Heart left ventricle (tissue), 13 donors: ENCODE results near the gene CCR9.

Experiments used
- POLR2A ChIP-seq, 2 donors: fragments of 450-650 bp; IDR thresholded peaks; one replicate each; pipeline ENCODE4 v1.6.1; 2017; ENCODE audit warnings: antibody characterized with exemption in 2 of 2, mild to moderate bottlenecking in 2 of 2, moderate library complexity in 2 of 2
- TF ChIP-seq, protein P1 (sequence below), 12 donors: fragments of 200-600 bp; sonication (generic) in 4 of 12; IDR thresholded peaks; one replicate each; pipeline versions ENCODE4 v1.5.0 to v1.8.0; 2018 to 2022; ENCODE audit warnings: antibody characterized with exemption in 12 of 12, mild to moderate bottlenecking in 5 of 12
- donor health status: ischemic (EF 13 %, LVEDD 7.1; RV severe dilation, severe dysfunction).
- donor health status: DM: no; HTN: yes; CAD: no.
- donor health status: DM: no; HTN: no; CAD: no.
- donor health status: ischemic (EF 25% LVEDD 6.9; RV normal size, moderate dysfunction).
- donor health status: ischemic (EF 25% LVEDD 5.7; RV mildly dilated, moderate dysfunction).
- donor health status: ischemic (EF 35%, LVEDD 5.7; RV mildly dilated, moderate dysfunction).
- donor health status: nonischemic (EF 11% LVEDD 7.7; RV severe dilation, severe dysfunction).
- donor health status: DM: yes; HTN: yes; CAD: no.
- donor health status: PGD.
- donor health status: ischemic (EF 29% LVEDD 5.4; RV normal size, mild dysfunction).
- donor health status: nonischemic (EF 23%, LVEDD 6.1; RV moderate dilation, normal function).

DNA sequence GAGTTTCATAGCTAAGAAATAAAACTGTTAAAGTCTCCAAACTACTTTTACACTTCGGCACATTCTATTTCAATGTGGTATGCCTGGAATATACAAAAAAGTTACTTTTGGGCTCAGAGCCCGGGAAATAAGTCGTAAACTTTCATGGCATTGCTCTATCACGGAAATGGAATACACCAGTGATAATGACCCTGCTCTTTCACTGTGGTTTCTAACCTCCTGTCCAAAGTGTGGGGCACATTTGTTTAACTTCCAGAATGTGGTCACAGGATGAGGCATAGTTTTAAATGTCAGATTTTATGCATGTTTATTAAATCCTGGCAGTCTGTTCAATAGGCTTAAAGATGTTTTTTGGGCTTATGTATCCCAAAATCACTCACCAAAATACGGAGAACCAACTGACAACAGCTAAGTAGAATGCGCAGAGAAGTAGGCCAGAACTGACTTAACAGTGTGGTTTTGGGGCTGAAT lies 62.0 kb downstream of the CCR9 start:
- TF ChIP-seq, protein P1, sequence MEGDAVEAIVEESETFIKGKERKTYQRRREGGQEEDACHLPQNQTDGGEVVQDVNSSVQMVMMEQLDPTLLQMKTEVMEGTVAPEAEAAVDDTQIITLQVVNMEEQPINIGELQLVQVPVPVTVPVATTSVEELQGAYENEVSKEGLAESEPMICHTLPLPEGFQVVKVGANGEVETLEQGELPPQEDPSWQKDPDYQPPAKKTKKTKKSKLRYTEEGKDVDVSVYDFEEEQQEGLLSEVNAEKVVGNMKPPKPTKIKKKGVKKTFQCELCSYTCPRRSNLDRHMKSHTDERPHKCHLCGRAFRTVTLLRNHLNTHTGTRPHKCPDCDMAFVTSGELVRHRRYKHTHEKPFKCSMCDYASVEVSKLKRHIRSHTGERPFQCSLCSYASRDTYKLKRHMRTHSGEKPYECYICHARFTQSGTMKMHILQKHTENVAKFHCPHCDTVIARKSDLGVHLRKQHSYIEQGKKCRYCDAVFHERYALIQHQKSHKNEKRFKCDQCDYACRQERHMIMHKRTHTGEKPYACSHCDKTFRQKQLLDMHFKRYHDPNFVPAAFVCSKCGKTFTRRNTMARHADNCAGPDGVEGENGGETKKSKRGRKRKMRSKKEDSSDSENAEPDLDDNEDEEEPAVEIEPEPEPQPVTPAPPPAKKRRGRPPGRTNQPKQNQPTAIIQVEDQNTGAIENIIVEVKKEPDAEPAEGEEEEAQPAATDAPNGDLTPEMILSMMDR (IDR thresholded peaks at IDR 0.05), result no peak
- TF ChIP-seq POLR2A (IDR thresholded peaks at IDR 0.05), result no peak
